Lower lobe of right lung (tissue), 2 donors: ENCODE measurements around the gene ATG10. TPM values are rescaled to one million over a fixed set of nuclear protein-coding genes. Genes with fewer than 3 reads are reported as not detected.
A peak's percentile ranks its signal among the peaks of the same experiment; 100 is the strongest.

Source experiments
- ATAC-seq, 2 donors: fragments of 200-7000 bp; cut with Tn5 transposase; one replicate each; pipeline ENCODE4 v1.9.1; 2020 to 2022; ENCODE audit warnings: mild to moderate bottlenecking in 2 of 2, moderate library complexity in 2 of 2
- DNase-seq: peaks from one replicate; pipeline ENCODE4 v3.0.0-alpha.2; 2020
- H3K27ac ChIP-seq: fragments of 200-600 bp; one replicate; pipeline ENCODE4 v1.8.0; 2022
- H3K27me3 ChIP-seq: fragments of 200-600 bp; one replicate; pipeline ENCODE4 v1.8.0; 2022; ENCODE audit warnings: low read depth
- H3K36me3 ChIP-seq: fragments of 200-600 bp; one replicate; pipeline ENCODE4 v1.8.0; 2022; ENCODE audit warnings: mild to moderate bottlenecking
- H3K4me1 ChIP-seq: fragments of 200-600 bp; one replicate; pipeline ENCODE4 v1.8.0; 2022
- H3K4me3 ChIP-seq: fragments of 200-600 bp; one replicate; pipeline ENCODE4 v1.8.0; 2022; ENCODE audit warnings: mild to moderate bottlenecking
- H3K9me3 ChIP-seq: fragments of 200-600 bp; one replicate; pipeline ENCODE4 v1.8.0; 2022
- CTCF ChIP-seq: fragments of 200-600 bp; IDR thresholded peaks from one replicate; pipeline ENCODE4 v1.8.0; 2022; ENCODE audit warnings: antibody characterized with exemption, mild to moderate bottlenecking
- intact Hi-C: fragments of 100-400 bp; cut with DNase I; formaldehyde crosslinking; loops from one replicate; pipeline ENCODE4 v1.11.0; 2022
- total RNA-seq: library from RNA; stranded (reverse); fragmentation: NEBNext Ultra II Directional; extraction: Animal tissue kit (Norgen Biotek cat#: 25700); gene quantifications from one replicate; pipeline ENCODE4 v1.2.1, GENCODE V29; 2021
- donor health status: DM: no; HTN: yes; CAD: no; lungs with severe emphysema.

Gene ATG10
- total RNA-seq, 1 donor from 2014 or later, result 5.4 TPM

GRCh38 chr5:82252744-82253143 is 280.9 kb downstream of the ATG10 start:
- ATAC-seq (no peak), DNase-seq (no peak)
- Histone ChIP-seq H3K4me1 (no peaks in the 10 kb centered on the region), H3K9me3 (peaks cover under 1% of the 10 kb centered on the region), H3K27me3 (no peaks in the 10 kb centered on the region), H3K36me3 (no peaks in the 10 kb centered on the region), H3K27ac (no peak overlapping the region), H3K4me3 (no peak overlapping the region)
- intact Hi-C loops, result no loop called here
- no peak for TF ChIP-seq CTCF

GRCh38 chr5:82255844-82256243 is 284.0 kb downstream of the ATG10 start:
- ATAC-seq (no peak), DNase-seq (no peak)
- no peaks in the 10 kb centered on the region for H3K9me3 ChIP-seq
- H3K27me3 ChIP-seq, result no peaks in the 10 kb centered on the region
- TF ChIP-seq CTCF, result no peak
- H3K4me3 ChIP-seq, result no peak overlapping the region
- intact Hi-C loops, result no loop called here
- no peak overlapping the region for H3K27ac ChIP-seq
- no peaks in the 10 kb centered on the region for H3K4me1 ChIP-seq
- no peaks in the 10 kb centered on the region for H3K36me3 ChIP-seq

GRCh38 chr5:82257247-82257646 is 285.4 kb downstream of the ATG10 start:
- Histone ChIP-seq H3K4me1 (no peaks in the 10 kb centered on the region), H3K9me3 (no peaks in the 10 kb centered on the region), H3K27me3 (no peaks in the 10 kb centered on the region), H3K36me3 (no peaks in the 10 kb centered on the region), H3K27ac (no peak overlapping the region), H3K4me3 (no peak overlapping the region)
- no peak for ATAC-seq
- no peak for TF ChIP-seq CTCF
- no peak for DNase-seq
- intact Hi-C loops, result no loop called here

- Histone ChIP-seq H3K9me3 (no peaks in the 10 kb centered on the region), H3K4me3 (no peak overlapping the region), H3K4me1 (no peaks in the 10 kb centered on the region), H3K27ac (no peak overlapping the region), H3K27me3 (no peaks in the 10 kb centered on the region), H3K36me3 (no peaks in the 10 kb centered on the region)
- no peak for TF ChIP-seq CTCF
- no peak for DNase-seq
- intact Hi-C loops, result no loop called here
- peak in 1 of 2 donors; percentile 9 for ATAC-seq
Measured at GRCh38 chr5:82257729-82258128, 285.9 kb downstream of the ATG10 start.

GRCh38 chr5:82259172-82259800 is 287.5 kb downstream of the ATG10 start:
- ATAC-seq, result no peak
- H3K36me3 ChIP-seq, result no peaks in the 10 kb centered on the region
- intact Hi-C loops, result no loop called here

More at GRCh38 chr5:82259172-82259800, 287.5 kb downstream of the ATG10 start:
- Histone ChIP-seq H3K27ac (no peak overlapping the region), H3K4me3 (no peak overlapping the region), H3K4me1 (no peaks in the 10 kb centered on the region), H3K27me3 (no peaks in the 10 kb centered on the region), H3K9me3 (no peaks in the 10 kb centered on the region)
- TF ChIP-seq CTCF, result peak; percentile 32
- DNase-seq, result no peak
